ENCODE results near the gene MAL. TPM values are rescaled to one million over a fixed set of nuclear protein-coding genes. Genes with fewer than 3 reads are reported as not detected.

MAL gene
- total and polyA plus RNA-seq, 8 donors, result 3.2 to 198 (median 26.9) TPM

DNA sequence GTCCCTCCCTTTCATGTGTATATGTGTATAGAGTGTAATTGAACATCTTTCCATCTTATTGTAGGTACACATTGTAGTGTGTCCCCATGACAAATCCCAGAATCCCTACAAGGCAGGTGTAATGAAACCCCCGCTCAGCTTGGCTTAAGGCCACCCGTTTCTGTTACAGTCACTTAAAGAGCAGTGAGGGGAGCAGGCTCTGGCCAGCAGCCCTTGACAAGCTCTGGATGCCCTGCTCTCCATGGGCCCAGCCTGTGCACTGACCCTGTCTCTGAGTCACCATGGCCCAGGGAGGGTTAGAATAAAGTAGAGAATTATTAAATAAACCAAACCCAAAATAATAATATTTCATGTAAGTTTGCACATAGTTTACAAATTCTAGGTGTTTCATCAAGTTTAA, 17.2 kb upstream of the MAL start:
- intact Hi-C loops (cut with DNase I; ENCODE audit: low total_unique reads), result no loop called here
- Histone ChIP-seq H3K27ac (peak overlapping the region in 2 of 5 donors; percentile 31 to 76), H3K9me3 (no peaks in the 10 kb centered on the region), H3K4me1 (peaks cover 0 to 5% (median 0%) of the 10 kb centered on the region in 4 donors), H3K36me3 (no peaks in the 10 kb centered on the region), H3K27me3 (peaks cover 0 to 9% (median 0%) of the 10 kb centered on the region in 3 donors), H3K4me3 (no peak overlapping the region)
- 64 to 81% (median 75%) methylated on average over 2 of the region's 2 CpGs for whole genome bisulfite sequencing, 5 donors
- TF ChIP-seq, protein P1, sequence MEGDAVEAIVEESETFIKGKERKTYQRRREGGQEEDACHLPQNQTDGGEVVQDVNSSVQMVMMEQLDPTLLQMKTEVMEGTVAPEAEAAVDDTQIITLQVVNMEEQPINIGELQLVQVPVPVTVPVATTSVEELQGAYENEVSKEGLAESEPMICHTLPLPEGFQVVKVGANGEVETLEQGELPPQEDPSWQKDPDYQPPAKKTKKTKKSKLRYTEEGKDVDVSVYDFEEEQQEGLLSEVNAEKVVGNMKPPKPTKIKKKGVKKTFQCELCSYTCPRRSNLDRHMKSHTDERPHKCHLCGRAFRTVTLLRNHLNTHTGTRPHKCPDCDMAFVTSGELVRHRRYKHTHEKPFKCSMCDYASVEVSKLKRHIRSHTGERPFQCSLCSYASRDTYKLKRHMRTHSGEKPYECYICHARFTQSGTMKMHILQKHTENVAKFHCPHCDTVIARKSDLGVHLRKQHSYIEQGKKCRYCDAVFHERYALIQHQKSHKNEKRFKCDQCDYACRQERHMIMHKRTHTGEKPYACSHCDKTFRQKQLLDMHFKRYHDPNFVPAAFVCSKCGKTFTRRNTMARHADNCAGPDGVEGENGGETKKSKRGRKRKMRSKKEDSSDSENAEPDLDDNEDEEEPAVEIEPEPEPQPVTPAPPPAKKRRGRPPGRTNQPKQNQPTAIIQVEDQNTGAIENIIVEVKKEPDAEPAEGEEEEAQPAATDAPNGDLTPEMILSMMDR (IDR thresholded peaks at IDR 0.05), result no peak
- TF ChIP-seq EP300 (IDR thresholded peaks at IDR 0.05), result no peak
- no peak for TF ChIP-seq POLR2A (IDR thresholded peaks at IDR 0.05)
- no peak for TF ChIP-seq POLR2AphosphoS5 (IDR thresholded peaks at IDR 0.05)
- no peak for DNase-seq

DNA sequence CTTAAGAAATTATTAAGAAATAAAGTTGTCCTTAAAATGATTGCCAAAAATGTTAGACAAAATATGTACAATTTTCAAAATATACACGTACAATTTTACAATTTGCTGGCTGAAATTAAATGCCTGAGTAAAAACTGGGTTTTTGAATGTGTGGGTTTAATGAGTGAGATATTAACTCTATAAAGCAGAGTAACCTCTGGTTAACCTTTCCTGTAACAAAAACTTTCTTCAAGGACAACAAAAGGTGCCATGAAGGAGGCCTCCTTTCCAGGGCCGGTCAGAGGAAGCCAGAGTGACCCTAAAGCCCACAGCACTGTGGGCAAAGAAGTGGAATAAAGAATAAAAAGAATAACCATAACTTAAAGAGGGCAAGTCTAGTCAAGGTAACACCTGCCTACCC, 16.5 kb upstream of the MAL start:
- Histone ChIP-seq H3K27ac (no peak overlapping the region), H3K27me3 (peaks cover 0 to 9% (median 0%) of the 10 kb centered on the region in 3 donors), H3K4me1 (peaks cover 0 to 5% (median 0%) of the 10 kb centered on the region in 4 donors), H3K9me3 (no peaks in the 10 kb centered on the region), H3K4me3 (no peak overlapping the region), H3K36me3 (no peaks in the 10 kb centered on the region)
- TF ChIP-seq EP300 (IDR thresholded peaks at IDR 0.05) (no peak), POLR2AphosphoS5 (IDR thresholded peaks at IDR 0.05) (no peak), POLR2A (IDR thresholded peaks at IDR 0.05) (no peak)
- TF ChIP-seq, protein P1 (IDR thresholded peaks at IDR 0.05), result no peak
- intact Hi-C loops (cut with DNase I; ENCODE audit: low total_unique reads), result no loop called here
- DNase-seq, result no peak
- WGBS, 5 donors, result 55 to 67% (median 66%) methylated on average over 2 of the region's 2 CpGs

DNA sequence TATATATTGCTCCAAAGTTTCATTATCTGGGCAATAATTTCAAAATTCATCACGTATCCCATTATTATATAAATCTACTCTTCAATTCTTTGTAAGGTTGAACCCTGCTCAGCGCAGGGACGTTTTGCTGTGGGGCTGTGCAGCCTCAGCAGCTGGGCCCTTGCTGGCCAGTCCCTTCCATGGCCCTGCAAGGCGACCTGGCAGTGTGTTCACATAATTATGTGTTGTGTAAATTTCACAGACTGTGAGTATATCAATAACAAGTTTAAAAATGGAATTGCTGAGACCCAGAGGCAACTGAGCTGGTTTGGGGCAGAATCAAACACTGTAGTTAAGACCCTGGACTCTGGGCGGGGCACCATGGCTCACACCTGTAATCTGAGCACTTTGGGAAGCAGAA, 16.1 kb upstream of the MAL start:
- WGBS, 5 donors, result 74 to 83% (median 79%) methylated on average over 5 of the region's 5 CpGs
- no peak for DNase-seq

DNA sequence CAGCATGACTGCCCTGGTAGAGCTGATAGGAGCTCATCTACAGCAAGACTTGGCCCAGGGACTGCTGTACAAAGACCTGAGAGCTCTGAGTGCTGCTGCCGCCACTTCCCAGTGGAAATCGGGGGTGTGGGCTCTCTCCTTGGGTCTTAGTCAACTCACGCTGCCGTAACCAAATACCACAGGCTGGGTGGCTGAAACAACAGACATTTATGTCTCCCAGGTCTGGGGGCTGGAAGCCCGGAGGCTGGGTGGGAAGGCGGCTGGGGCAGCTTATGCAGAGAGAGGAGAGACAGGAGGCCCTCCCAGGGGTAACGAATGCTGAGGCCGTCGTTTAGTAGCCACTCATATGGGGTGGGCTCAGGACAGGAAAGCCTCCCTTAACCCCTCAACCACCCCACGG, 15.4 kb upstream of the MAL start:
- Histone ChIP-seq H3K4me3 (no peak overlapping the region), H3K4me1 (peaks cover 0 to 5% (median 0%) of the 10 kb centered on the region in 4 donors), H3K27ac (no peak overlapping the region), H3K9me3 (no peaks in the 10 kb centered on the region), H3K27me3 (peaks cover 0 to 4% (median 0%) of the 10 kb centered on the region in 3 donors), H3K36me3 (no peaks in the 10 kb centered on the region)
- TF ChIP-seq POLR2A (IDR thresholded peaks at IDR 0.05), result no peak
- TF ChIP-seq EP300 (IDR thresholded peaks at IDR 0.05), result no peak
- no peak for TF ChIP-seq POLR2AphosphoS5 (IDR thresholded peaks at IDR 0.05)
- TF ChIP-seq, protein P1 (IDR thresholded peaks at IDR 0.05), result no peak
- DNase-seq, result no peak
- WGBS, 5 donors, result 68 to 83% (median 74%) methylated on average over 3 to 10 of the region's 10 CpGs
- intact Hi-C loops (cut with DNase I; ENCODE audit: low total_unique reads), result no loop called here

More for the DNA sequence above, 16.1 kb upstream of the MAL start:
- Histone ChIP-seq H3K4me3 (no peak overlapping the region), H3K36me3 (no peaks in the 10 kb centered on the region), H3K9me3 (no peaks in the 10 kb centered on the region), H3K27me3 (peaks cover 0 to 5% (median 0%) of the 10 kb centered on the region in 3 donors), H3K4me1 (peaks cover 0 to 5% (median 0%) of the 10 kb centered on the region in 4 donors), H3K27ac (no peak overlapping the region)
- TF ChIP-seq POLR2AphosphoS5 (IDR thresholded peaks at IDR 0.05) (no peak), EP300 (IDR thresholded peaks at IDR 0.05) (no peak), POLR2A (IDR thresholded peaks at IDR 0.05) (no peak)
- TF ChIP-seq, protein P1 (IDR thresholded peaks at IDR 0.05), result no peak
- intact Hi-C loops (cut with DNase I; ENCODE audit: low total_unique reads), result no loop called here

All from stomach (tissue), 9 donors.